Medulla oblongata (tissue), 1 donor: ENCODE data around the gene OTOGL.
"Not testable (repeated sequence)": the region's sequence is repeated elsewhere in the genome, so short reads cannot be mapped to it uniquely, and the experiment has no call there.

Experiments
- DNase-seq: peaks from one replicate; pipeline ENCODE4 v3.0.0-alpha.2; 2015; ENCODE audit errors: extremely low spot score

OTOGL gene

DNA sequence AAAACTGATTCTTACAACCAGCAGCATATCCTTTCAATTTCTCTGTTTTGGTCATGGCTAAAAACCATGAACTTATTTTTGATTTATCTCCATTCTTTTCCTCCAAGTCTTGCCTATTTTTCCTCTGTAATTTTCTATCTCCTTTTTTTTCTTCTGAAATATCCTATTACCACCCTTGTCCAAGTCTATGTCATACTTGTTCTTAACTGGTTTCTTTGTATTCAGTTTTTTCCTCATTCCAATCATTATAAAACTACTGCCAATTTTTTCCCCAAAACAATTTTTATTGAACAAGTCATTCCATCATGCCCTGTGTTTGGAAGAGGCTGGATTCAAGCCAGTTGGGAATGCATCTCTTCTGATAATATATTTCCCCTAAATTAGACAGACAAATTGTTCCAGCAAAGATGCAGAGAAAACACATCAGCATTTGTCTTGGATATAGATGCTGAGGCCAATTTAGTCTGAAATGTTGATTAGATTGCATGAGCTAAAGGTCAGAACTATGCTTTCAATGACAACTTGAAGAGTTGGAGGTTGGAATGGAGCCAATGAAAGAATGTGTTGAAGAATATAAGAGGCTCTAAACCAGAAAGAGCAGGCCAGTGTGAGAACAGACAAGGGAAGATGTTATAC lies 30.7 kb downstream of the OTOGL start:
- DNase-seq, result no peak

DNA sequence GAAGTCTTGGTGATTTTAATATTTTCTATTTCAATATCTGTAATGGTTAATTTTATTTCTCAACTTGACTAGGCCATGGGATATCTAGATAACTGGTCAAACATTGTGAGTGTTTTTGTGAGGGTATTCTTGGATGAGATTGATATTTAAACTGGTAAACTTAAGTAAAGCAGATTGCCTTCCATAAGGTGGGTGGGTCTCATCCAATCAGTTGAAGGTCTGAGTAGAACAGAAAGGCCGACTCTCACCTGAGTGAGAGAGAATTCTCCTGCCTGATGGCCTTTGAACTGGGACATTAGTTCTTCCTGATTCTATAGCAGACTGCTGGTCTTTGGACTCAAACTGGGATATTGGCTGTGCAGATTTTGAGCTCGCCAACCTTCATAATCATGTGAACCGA lies 36.3 kb downstream of the OTOGL start:
- no peak for DNase-seq

DNA sequence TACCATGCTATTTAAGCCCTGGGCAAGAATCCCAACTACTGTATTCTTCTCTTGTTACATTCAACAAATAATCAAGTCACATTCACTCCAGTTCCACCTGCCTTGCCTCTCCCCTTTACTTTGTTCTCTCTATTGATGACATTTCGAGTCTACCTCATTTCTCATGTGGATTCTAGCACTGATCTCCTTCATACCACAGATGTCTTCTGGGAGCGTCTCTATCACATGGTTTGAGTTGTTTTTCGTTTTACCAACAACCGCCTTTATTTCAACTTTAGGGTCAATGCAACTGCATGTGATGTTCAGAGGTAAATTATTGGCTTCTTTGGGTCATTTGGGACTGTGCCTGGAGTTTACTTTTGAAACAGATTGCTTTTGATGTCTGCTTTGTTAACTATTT lies 40.7 kb downstream of the OTOGL start:
- DNase-seq, result no peak

DNA sequence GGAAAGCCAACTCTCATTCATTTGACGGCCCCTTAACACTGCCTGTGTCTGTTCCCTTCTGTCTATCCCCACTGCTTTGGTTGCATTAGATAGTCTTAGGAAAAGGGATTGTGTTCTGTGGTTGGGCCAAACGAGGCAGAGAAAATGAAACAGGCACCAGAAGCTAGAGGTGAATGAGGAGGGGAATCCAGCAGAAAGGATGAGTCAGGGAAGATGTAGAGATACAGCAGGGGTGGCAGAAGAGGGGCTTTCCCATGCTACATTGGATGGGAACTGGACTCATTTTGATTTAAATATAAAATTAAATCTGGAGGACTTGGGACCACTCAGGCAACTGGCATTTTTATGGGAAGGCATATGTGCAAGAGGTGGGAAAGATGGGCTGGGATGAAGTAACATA lies 43.3 kb downstream of the OTOGL start:
- no peak for DNase-seq

DNA sequence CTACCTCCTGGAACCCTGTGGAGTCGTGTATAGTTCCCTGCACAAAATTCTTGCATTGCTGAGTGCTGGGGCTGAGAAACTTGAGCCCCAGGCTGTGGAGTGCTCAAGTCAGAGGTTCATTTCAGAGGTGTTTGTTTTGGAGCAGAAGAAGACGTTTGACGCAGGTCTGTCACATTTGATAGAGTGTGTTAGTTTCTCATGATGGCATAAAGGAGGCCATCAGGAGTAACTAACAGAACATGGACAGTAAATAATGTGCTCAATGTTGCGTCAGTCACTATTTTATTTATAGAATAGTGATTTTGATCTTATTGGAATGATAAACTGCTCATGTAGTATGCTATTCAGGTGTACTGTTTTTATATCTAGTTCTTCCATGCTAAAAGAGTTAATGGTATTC lies 44.2 kb downstream of the OTOGL start:
- no peak for DNase-seq

DNA sequence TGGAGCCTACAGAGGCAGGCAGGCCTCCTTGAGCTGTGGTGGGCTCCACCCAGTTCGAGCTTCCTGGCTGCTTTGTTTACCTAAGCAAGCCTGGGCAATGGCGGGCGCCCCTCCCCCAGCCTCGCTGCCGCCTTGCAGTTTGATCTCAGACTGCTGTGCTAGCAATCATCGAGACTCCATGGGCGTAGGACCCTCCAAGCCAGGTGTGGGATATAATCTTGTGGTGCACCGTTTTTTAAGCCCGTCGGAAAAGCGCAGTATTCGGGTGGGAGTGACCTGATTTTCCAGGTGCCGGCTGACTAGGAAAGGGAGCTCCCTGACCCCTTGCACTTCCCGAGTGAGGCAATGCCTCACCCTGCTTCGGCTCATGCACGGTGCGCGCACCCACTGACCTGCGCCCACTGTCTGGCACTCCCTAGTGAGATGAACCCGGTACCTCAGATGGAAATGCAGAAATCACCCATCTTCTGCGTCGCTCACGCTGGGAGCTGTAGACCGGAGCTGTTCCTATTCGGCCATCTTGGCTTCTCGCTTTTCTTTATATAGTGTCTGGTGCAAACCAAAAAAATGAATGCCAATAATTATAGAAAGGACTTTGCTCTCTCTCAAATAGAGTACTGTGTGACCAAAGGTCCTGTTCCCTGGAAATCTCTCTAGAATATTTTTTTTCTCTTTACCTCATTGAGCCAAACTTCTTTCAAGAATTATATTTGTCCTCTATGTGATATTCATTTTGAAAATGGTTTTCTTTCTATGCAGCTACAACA lies 50.4 kb downstream of the OTOGL start:
- not testable (repeated sequence) for DNase-seq

DNA sequence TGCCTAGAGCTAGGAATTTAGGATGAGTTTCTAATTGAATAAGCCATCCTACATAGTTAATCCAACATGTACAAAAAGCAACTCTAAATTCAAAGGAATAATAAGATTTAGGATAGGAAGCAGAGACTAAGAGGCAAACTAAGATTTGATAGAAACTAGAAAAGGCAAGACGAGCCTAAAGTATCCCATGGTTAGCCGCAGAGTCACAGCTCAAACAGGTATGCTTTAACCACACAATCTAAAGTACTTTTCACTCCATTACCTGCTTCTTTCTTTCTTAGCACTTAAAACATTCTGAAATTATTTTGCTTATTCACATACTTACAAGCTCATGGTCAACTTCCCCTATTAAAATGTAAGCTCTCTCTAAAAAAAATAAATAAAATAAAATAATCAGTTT lies 51.8 kb downstream of the OTOGL start:
- DNase-seq, result no peak

DNA sequence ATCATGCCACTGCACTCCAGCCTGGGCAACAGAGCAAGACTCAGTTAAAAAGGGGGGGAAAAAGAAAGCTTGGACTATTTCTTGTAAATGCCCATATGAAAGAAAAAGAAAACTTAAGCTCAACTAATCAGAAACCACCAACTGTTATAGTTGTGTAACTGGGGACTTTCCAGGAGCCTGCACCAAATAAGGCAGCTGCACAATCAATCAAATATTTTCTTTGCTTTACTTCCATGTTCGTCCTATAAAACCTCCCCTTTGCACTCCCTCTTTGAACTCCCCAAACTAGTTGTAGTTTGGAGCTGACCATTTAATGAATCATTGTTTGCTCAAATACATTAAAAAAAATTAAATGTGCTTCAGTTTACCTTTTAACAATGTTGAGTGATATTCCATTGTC lies 54.9 kb downstream of the OTOGL start:
- DNase-seq, result no peak

DNA sequence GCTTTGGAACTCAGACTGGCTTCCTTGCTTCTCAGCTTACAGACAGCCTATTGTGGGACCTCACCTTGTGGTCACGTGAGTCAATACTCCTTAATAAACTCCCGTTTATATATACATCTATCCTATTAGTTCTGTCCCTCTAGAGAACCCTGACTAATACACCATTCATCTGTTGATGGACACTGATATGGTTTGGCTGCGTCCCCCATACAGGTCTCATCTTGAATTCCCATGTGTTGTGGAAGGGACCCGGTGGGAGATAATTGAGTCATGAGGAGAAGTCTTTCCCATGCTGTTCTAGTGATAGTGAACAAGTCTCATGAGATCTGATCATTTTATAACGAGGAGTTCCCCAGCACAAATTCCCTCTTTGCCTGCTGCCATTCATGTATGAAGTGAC lies 57.0 kb downstream of the OTOGL start:
- no peak for DNase-seq

DNA sequence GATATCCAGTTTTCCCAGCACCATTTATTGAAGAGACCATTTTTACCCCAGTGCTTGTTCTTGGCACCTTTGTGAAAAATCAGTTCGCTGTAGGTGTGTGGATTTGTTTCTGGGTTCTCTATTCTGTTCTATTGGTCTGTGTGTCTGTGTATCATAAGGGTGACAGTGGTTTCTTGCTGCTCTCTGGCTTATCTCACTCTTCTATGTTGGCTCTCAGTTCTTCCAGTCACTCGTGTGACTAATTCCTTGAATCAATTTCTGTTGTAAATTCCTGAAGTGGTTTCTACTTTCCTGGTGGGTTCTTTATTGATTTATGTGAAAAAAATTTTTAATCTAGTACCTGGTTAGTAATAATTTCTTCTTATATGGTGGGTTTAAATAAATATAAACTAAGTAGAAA lies 58.3 kb downstream of the OTOGL start:
- DNase-seq, result no peak

DNA sequence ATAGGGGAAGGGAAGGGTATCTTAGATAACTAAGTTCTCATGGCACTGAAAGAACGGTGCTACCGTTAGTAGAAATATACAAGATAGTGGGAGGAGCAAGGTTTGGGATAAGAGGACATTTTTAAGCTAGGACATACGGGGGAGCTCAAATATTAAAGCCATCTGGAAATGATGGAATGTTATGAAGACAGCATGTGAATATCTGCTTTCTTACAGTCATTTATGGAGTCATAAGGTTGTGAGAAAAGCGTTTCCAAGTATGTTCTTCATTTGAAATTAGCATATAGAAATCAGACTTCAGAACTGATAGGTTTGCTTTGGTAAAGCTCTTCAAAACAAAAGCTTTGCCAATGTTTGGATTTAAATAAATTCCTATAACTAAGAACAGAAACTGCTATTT lies 62.3 kb downstream of the OTOGL start:
- no peak for DNase-seq

DNA sequence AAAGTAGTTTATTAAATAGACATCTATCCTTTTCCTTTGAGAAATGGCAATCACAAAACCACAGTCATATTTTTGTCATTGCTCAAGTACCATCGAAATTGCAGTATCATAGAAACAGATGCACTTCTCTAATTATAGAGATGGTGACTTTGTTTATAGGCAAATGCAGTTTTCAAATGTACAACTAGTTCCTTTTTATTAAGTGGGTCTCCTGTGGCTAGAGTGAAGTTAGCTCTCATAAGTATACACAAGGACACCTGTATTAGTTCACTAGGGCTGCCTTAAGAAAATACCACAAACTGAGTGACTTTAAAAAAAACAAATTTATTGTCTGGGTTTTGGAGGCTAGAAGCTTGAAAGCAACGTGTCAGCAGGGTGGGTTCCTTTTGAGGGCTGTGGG lies 62.8 kb downstream of the OTOGL start:
- DNase-seq, result no peak

DNA sequence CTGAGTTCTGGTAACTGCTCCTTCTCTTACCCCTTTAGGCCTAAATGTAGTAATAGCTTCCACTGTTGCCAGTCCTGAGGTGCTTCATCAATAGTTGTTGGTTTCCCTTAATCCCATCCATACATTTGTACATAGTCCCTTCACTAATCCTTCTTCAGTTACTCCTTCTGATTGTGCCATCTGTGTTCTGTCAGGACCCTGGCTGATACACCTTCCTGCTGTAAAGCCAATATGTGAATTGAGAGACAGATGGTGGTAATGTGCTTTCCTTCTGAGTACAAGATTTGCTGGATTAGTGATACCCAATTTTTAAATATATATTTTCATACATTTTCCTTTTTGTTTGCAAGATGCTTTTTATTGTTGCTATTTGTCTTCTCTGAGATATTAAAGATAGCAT lies 66.4 kb downstream of the OTOGL start:
- DNase-seq, result no peak

DNA sequence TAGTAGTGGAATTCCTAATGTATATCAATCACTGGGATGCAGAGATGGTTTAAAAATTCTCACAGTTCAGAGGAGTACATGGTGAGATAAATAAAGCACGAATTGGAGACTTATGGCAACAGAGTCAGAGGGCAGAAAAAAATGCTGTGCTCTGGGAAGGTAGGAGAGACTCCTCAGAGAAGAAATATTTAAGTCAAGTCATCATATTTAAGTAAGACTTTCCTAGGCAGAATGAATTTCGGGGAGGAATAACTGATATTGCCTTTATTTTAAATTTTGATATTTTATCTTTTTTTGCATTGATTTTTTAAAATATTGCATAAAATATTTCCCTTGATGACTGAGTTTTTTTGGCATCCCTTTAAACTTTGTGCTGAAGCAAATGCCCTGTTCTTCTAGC lies 67.4 kb downstream of the OTOGL start:
- no peak for DNase-seq

DNA sequence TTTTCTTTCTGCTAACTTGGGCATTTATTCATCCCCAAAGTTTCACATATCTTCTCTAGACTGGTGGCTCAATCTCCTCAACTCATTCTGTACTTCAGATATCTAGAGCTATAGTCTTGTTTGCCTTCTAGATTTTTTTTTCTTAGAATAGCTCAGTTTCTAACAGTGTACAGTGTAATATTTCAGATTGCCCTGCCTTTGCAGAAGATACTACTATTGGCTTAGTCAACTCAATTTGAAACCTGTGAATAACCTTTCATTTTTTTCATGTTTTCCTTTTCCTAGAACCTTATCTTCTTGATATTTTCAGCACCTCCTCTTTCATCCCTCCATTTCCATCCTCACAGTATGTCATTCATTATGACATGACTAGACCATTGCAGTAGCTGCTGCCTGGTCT lies 69.6 kb downstream of the OTOGL start:
- no peak for DNase-seq

DNA sequence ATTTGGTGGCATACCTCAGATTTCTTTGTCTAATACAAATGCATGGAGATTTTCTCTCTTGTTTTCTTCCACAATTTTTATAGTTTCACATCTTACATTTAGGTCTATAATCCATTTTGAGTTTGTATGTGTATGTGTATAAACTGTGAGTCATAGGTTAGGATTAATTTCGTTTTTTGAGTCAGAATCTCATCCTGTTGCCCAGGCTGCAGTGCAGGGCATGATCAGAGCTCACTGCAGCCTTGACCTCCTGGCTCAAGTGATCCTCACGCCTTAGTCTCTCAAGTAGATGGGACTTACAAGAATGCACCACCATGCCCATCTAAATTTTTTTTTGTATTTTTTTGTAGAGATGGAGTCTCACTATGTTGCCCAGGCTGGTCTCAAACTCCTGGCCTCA lies 71.6 kb downstream of the OTOGL start:
- no peak for DNase-seq

DNA sequence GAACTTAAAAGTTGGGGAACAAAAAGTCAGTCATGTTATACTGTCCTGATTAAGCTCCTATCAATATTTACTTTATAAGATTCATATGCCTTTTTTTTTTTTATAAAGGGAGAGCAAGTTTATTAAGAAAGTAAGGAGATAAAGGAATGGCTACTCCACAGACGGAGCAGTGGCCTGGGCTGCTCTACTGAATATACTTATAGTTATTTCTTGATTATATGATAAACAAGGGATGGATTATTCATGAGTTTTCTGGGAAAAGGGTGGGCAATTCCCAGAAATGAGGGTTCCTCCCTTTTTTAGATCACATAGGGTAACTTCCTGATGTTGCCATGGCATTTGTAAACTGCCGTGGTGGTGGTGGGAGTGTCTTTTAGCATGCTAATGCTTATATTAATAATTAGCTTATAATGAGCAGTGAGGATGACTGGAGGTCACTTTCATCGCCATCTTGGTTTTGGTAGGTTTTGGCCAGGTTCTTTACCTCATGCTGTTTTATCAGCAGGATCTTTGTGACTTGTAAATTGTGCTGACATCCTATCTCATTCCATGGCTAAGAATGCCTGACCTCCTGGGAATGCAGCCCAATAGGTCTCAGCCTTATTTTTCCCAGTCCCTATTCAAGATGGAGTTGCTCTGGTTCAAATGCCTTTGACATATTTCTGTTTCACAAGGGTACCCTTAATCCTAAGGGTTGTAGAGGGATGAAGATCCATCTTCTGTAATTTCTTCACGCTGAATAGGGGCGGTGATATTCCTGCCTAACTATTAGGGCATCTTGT lies 73.9 kb downstream of the OTOGL start:
- DNase-seq, result no peak

DNA sequence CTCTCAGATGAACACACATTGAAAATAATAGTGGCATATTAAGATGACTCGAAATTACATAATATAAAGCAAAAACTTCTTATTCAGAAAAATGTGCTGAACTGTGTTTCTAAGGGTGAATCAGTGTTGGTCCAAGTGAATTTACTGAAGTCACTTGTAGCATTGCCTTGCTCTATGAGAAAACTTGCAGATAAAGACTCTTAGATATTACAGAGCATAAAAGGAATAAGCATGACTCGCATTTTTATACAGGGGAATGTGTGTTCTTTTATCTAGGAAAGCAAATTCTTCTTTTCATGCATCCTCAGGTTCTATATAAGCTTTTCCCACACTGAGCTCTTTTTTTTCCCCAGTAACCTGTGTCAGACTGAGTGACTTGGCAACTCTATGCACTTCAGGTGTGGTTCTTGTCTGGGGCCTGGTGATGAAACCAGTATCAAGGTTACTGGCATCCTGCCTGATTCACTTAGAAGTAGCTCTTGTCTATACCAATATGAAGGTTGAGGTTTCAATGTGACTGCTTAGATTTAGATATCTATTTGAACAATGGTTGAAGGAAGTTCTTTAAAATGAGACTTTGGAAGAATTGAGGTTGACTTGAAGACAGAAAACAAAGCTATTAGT lies 76.1 kb downstream of the OTOGL start:
- no peak for DNase-seq

DNA sequence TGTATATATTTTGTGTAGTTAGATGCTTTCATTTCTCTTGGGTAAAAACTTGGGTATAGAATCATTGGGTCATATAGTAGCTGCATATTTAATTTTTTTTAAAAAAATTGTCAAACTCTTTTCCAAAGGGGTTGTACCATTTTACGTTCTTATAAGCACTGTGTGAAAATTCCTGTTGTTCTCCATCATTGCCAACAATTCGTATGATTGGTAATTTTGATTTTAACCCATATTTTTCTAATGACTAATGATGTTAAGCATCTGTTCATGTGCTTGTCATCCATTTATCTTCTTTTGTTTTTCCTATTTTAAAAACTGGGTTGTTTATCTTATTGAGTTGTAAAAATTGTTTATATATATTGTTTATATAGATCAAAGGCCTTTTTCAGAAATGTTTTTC lies 77.4 kb downstream of the OTOGL start:
- no peak for DNase-seq

DNA sequence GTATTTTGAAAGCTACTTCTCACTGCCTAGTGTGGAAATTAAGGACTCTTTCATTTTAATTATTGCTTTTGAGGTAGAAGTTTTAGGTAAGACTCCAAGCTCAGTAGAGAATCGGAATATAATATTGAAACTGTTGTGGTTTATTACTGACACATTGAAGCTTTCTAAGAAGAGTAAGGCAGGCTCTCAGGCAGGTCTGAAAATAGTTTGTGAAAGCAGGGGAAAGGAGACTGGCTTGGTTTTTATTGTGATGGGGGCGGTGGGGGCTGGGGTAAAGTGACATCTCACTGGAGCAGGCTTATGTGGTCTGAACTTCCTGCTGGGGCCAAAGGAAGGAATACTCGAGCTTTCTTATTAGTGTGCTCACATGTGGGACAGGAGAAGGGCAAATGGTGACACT lies 79.5 kb downstream of the OTOGL start:
- DNase-seq, result no peak

DNA sequence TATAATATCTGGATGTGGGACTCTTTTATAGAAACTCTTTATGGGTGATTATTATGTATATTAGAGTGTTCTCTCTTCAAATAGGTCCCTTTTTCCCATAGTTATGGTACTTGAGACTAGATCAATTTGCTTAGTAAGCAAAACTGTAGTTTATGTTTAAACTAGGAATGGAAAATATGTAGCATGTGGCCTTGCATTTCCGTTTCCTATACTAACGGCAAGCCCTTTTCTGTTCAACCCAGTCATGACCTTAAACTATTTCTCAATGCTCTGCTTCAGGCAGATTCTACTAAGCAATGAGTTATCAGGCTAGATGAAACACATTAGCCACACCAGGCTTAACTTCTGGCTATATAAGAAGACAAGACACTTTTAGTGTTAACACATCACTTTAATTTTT lies 84.6 kb downstream of the OTOGL start:
- DNase-seq, result no peak

DNA sequence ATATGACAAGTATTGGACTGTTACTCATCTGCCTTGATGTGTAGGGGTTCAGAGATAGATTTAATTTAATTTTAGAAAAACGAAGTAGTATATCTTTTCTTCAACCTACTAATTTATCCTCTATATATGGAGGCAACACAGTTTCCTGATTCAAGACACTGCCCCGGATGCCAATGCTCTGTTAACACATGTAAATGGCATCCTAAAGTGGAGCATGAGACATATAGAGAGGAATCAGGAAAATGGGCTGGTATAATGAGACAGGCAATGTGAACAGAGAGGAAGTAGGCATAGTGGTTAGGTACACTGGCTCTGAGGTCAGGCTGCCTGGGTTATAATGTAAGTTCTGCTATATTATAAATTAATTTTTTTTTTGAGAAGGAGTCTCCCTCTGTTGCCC lies 85.6 kb downstream of the OTOGL start:
- no peak for DNase-seq
